GM21723 (cell line): Measurements from ENCODE around the gene SNN.

Experiments used
- ATAC-seq: cut with Tn5 transposase; IDR thresholded peaks from one replicate; pipeline ENCODE4 v1.9.1; 2021; ENCODE audit warnings: mild to moderate bottlenecking, moderate library complexity; ENCODE audit not compliant: unreplicated experiment

The SNN gene

GRCh38 chr16:11677959-11678881 lies 10.0 kb downstream of the SNN start:
- no peak for ATAC-seq

GRCh38 chr16:11679250-11679649 lies 11.0 kb downstream of the SNN start:
- ATAC-seq: no peak

DNA sequence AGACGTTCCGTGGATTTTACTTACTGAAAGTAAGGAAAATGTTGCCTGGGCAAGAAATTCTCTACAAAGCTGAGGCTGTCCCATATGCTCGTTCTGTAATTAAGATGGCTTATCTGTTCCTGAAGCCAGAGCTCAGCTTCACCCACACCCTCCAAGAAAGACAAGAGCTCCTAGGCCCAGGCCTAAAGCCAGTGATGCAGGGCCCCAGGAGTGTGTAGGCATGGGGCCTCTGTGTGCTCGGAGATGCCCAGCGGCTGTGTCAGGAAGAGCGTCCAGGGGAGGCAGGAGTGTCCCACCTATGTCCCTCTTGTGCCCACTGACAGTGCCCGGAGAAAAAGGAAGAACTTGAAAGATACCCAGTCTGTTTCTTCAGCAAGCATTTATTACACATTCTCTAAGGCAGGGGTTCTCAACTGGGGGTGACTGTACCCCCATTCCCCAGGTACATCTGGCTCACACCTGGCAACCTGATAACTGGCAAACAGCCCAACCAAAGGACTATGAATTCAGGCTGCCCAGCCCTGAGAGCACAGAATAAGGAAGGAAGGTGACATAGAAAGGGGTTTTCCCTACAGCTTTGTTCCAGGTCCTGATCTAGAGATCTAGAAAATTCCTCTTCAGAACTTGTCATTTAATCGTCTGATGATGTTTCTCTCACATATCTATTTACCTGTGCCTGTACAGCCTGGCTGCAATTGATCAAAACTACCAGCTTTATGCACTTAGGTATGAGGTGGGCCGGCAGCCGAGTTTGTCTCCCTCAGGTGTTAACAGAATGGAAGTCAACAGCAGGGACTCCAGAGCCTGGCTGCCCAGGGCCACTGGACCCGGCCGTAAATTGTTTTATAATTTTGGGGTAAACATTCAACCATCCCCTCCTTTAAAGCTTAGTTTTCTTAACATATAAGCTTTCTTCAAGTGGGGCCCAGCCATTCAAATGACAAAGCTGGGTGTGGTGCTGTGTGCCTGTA lies 12.0 kb downstream of the SNN start:
- ATAC-seq: no peak

- no peak for ATAC-seq
Observed at GRCh38 chr16:11681556-11681955, 13.3 kb downstream of the SNN start.

DNA sequence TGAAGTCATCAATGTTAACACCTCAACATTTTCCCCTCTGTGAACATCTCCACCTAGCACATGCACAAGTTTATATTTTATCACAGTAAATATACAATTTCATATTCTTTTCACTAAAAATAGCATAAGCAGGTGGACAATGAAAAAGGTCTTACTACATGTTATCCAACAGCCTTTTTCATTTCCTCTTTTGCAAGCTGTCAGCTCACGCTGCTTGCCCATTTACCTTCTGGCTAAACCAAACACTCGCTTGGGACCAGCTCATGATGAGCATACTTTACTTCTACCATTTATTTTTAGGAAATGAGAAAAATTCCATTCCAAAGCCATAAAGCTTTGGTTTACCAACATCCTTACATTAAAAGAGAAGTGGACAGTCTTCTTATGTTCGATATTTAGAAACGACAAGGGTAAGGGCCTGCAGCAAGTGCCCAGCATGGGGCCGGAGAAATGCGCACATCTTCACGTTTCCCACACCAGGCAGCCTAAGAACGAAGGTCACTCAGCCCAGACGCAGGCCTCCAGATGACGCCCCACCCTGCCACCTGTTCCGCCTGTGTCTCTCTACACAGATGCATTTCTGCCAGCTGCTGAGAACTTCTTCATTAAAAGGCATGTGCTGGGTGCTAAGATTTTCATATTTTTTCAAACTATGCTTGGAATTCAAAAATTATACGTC lies 13.9 kb downstream of the SNN start:
- no peak for ATAC-seq

DNA sequence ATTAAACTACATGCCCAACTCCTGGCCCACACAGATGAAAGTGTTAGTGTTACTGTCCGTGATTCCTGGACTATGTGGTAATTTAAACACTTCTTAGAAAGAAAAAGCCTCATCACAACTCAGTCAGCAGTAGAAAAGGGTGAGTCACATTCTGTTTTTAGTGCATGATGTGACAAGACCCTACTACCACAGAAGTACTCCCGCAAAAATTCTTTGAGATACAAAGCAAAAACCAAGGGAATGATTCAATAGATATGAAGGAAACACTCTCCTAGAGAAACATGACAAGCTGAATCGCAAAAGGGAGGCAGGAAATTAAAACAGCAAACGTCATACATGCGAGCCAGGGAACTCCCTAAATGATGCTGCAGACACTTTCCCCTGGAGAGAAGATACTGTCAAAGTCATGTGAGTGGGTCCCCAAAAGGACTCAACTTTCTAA lies 14.4 kb downstream of the SNN start:
- no peak for ATAC-seq

GRCh38 chr16:11683145-11683544 lies 14.9 kb downstream of the SNN start:
- ATAC-seq: no peak

DNA sequence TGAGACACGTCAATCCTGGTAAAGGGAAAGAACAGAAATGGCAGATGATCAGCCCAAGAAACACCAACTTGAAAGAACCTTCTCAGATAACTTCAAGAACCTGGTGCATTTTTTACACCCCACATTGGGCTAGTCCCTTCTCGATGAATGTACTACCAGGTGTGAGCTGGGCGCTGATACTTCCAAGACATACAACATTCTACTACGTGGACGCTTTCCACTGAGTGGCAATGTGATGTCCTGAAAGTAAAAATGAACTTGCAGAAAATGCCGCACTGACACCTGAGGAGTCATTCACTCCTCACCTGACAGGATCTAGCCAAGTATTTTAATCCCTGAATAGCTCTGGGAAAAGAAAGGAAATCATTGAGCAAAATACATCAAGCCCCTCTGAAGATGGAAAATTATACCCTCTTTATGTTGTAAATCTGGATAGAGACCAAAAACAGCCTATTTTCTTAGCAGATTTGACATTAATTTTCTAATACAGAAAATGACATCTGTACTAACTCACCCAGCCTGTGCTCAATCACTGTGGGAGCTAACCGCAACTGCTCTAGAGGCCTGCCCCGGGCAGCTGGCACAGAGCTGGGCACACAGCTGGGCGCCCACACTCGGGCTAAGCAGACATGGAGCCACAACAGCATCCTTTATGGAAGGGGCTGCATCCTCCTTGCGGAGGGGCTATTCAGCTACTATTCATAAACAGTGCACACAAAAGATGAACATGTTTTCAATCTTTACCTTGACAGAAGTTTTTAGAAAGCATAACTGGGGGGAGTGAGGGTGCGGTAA lies 16.2 kb downstream of the SNN start:
- no peak for ATAC-seq

DNA sequence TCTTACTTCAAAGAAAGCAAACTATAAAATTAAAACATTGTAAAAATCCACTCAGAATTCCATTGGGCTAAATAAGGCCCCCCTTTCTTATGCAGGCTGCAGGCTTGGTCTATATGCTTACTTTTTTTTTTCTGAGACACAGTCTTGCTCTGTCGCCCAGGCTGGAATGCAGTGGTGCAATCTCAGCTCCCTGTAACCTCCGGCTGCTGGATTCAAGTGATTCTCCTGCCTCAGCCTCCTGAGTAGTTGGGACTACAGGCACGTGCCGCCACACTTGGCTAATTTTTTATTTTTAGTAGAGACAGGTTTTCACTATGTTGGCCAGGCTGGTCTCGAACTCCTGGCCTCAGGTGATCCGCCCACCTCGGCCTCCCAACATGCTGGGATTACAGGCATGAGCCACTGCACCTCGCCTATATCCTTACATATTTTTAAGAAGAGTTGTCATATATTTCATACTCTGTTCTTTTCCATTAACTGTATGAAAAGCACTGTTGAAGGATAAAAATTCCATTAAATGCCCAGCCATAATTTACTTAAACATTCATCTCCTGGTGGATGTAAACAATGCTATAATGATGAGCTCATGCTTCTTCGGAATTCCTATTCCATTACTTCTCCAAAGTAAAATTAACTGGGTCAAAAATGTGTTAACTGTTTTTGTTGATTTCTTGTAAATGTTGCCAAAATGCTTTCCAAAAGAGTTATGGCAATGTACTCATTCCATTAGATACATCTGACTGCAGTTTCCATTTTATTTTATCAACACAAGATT lies 17.8 kb downstream of the SNN start:
- no peak for ATAC-seq

- no peak for ATAC-seq
Observed at GRCh38 chr16:11686713-11687380, 18.6 kb downstream of the SNN start.

- no peak for ATAC-seq
Observed at GRCh38 chr16:11687601-11688519, 19.6 kb downstream of the SNN start.

DNA sequence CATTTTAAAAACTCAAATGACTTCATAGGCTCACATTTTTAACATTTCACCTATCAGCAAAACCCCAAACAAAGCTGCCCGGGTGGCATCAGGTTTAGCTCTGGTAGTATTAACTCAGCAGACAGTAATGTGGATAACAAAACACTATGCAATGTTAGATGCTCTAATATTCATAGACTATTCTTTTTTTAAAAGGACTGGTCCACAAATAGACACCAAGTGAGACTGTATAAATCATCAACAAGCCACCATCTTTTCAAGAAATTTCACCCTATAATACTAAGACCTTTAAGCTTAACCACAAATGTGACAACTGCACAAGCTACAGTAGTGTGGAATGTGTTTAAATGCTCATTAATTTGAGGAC lies 20.2 kb downstream of the SNN start:
- no peak for ATAC-seq

DNA sequence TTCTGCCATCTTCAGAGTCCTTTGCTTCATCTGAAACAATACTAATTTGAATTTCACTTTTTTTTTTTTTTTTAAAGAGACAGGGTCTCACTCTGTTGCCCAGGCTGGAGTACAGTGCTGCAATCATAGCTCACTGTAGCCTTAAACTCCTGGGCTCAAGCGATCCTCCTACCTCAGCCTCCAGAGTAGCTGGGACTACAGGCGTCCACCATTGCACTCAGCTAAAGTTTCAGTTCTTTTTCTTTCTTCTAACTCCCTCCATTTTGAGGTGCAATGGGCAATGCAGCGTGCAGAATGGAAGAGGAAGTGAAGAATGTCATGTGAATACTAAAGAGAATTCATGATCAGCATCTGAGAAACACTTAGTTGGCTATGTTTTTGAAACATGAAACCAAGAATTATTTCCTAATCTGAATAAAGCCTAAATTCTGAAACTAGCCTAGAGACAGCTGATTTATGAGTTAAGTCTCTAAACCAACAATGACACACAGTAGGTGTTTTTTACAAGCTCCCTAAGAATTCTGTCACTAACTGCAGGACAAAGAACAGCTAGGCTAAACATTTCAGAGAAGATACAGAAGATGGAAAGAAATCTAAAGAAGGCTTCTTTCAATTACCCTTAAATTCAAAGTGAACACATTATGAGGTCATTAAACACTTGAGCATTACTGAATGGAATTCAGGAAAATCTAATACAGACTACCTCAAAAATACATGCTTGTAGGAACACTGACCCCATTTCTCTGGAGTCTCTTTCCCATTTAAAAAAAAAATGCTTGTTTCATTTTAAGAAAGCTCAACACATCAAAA lies 21.0 kb downstream of the SNN start:
- ATAC-seq: peak; percentile 92

- no peak for ATAC-seq
Observed at GRCh38 chr16:11691235-11691634, 23.0 kb downstream of the SNN start.

DNA sequence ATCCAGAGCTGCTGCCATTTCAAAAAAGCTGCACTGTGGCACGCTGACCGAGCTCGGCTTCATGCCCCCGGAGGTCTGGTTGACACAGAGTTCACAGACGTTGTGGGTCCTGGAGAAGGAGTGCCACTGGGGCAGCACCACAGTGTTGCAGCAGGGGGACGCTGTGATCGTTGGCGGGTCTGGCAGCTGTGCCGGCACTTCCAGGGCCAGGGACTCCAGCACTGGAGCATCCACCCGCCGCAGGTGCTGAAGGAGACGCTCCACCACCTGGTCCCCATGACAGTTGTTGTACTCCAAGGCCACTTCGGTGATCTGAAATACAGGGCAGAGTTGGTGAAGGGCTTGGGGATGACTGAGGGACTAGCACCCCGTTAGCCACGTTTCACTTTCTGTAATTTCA lies 23.5 kb downstream of the SNN start:
- no peak for ATAC-seq

- ATAC-seq: no peak
Observed at GRCh38 chr16:11692171-11692570, 23.9 kb downstream of the SNN start.

DNA sequence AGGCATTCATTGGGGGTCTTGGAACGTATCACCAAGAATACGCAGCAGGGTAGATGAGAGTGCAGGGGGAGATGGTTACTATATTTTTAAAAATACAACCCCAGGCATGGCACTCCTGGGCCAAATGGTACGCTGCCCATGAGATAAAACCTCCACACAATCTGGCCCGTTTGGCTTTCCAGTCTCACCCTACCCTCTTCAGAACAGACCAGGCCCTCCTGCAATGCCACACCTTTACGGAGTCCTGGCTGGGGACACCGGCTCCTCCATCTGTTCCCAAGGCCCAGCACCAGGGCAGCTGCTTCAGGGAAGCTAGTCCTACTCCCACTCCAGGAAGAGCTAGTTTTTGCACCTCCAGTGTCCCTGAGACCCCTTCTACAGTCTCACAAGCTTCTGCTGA lies 24.4 kb downstream of the SNN start:
- ATAC-seq: no peak
